Retina (tissue), 1 donor: ENCODE measurements around the gene GET3.

Experiments used
- DNase-seq: peaks from one replicate; pipeline ENCODE4 v3.0.0-alpha.2; 2016

Gene GET3

GRCh38 chr19:12754465-12755196 is 17.3 kb downstream of the GET3 start:
- no peak for DNase-seq

GRCh38 chr19:12756150-12756883 is 19.0 kb downstream of the GET3 start:
- DNase-seq: no peak

- peak; percentile 96 for DNase-seq
These were observed 20.4 kb downstream of the GET3 start for GRCh38 chr19:12757544-12758274.

- no peak for DNase-seq
These were observed 22.4 kb downstream of the GET3 start for GRCh38 chr19:12759686-12760085.

GRCh38 chr19:12763100-12763499 is 25.8 kb downstream of the GET3 start:
- no peak for DNase-seq

- no peak for DNase-seq
These were observed 27.4 kb downstream of the GET3 start for GRCh38 chr19:12764698-12765097.

GRCh38 chr19:12766051-12766521 is 28.8 kb downstream of the GET3 start:
- DNase-seq: peak; percentile 94

- DNase-seq: no peak
These were observed 29.9 kb downstream of the GET3 start for GRCh38 chr19:12767150-12767549.

GRCh38 chr19:12767666-12768065 is 30.4 kb downstream of the GET3 start:
- DNase-seq: no peak

- peak; percentile 70 for DNase-seq
These were observed 32.4 kb downstream of the GET3 start for GRCh38 chr19:12769689-12770088.

- DNase-seq: no peak
These were observed 33.6 kb downstream of the GET3 start for GRCh38 chr19:12770922-12771321.

GRCh38 chr19:12772323-12772722 is 35.0 kb downstream of the GET3 start:
- no peak for DNase-seq

- no peak for DNase-seq
These were observed 36.3 kb downstream of the GET3 start for GRCh38 chr19:12773571-12773970.

- no peak for DNase-seq
These were observed 37.6 kb downstream of the GET3 start, which contains the start of gene HOOK2 for GRCh38 chr19:12774588-12775555. Gene HOOK2, minus strand, starts transcription at chr19:12775552. Its CDS starts 103 bp downstream, at chr19:12775449.

- peak; percentile 90 for DNase-seq
These were observed 40.1 kb downstream of the GET3 start for GRCh38 chr19:12777217-12778016.

GRCh38 chr19:12778017-12778904 is 41.0 kb downstream of the GET3 start:
- peak; percentile 83 for DNase-seq

- DNase-seq: no peak
These were observed 41.5 kb downstream of the GET3 start for GRCh38 chr19:12778905-12779161.

- peak; percentile 54 for DNase-seq
These were observed 42.1 kb downstream of the GET3 start for GRCh38 chr19:12779162-12779993.

GRCh38 chr19:12782174-12782423 is 44.8 kb downstream of the GET3 start:
- DNase-seq: no peak
